H54 (cell line): ENCODE measurements around the gene EML4.
"Not testable (repeated sequence)": the region's sequence is repeated elsewhere in the genome, so short reads cannot be mapped to it uniquely, and the experiment has no call there.

Source experiments
- DNase-seq: peaks from one replicate; pipeline ENCODE4 v3.0.0; 2011; ENCODE audit warnings: low spot score, mixed read lengths; ENCODE audit not compliant: insufficient read length
- FAIRE-seq: peaks from 3 replicates; lab custom pipeline; 2011; peaks lifted over from hg19 to GRCh38; lab: Jason Lieb, UNC
- POLR2A ChIP-seq: IDR thresholded peaks from 2 replicates; pipeline ENCODE4 v1.6.1; 2011; ENCODE audit warnings: low read depth, mild to moderate bottlenecking, low read length

EML4 gene

GRCh38 chr2:42371611-42372473, 202.7 kb downstream of the EML4 start:
- TF ChIP-seq POLR2A = no peak
- DNase-seq (no peak), FAIRE-seq (no peak)

DNA sequence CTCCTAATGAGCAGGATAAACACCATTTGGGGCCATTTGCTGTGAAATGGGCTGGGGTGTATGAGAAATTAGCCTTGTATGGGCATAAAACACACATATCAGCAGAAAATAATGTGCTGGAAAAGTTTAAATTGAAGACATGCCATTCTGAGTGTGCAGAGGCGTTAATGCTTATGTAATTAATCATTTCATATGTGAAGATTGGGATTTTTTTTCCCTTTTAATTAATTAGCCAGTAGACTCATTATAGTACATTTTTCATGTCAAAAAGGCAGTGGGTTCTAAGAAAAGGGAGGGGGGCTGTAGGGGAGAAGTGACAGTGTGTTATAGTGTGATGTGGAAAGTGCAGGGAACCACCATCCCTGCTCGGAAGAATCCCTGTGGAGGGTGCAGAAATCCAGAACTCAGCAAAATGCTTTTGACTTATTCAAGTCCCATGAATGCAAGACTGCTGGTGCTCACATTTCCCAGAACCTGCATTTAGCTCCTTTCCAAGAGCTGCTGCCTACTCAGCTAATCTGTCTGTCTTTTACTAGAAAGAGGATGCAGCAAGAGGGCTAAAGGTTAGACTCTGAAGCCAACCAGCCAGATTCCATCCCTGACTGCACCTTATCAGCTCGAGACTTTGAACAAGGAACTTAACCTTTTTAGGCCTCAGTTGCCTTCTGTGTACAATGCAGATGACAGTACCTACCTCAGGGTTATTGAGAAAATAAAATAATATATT, 203.5 kb downstream of the EML4 start:
- no peak for TF ChIP-seq POLR2A
- DNase-seq (no peak), FAIRE-seq (no peak)

- FAIRE-seq = no peak
- no peak for DNase-seq
- no peak for TF ChIP-seq POLR2A
These were observed 207.6 kb downstream of the EML4 start for GRCh38 chr2:42376758-42377157.

GRCh38 chr2:42378415-42378814, 209.3 kb downstream of the EML4 start:
- TF ChIP-seq POLR2A = no peak
- no peak for DNase-seq
- FAIRE-seq = no peak

DNA sequence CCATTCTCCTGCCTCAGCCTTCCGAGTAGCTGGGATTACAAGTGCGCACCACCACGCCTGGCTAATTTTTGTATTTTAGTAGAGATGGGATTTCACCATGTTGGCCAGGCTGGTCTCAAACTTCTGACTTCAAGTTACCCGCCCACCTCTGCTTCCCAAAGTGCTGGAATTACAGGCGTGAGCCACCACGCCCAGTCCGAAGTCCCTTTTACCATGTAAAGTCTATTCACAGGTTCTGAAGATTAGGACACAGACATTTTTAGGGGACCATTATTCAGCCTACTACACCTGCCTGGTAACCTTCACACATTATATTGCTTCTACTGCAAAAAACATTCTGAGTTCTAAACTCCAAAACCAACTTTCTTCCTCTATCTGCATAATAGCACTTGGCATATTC, 210.9 kb downstream of the EML4 start:
- not testable (repeated sequence) for DNase-seq, FAIRE-seq

DNA sequence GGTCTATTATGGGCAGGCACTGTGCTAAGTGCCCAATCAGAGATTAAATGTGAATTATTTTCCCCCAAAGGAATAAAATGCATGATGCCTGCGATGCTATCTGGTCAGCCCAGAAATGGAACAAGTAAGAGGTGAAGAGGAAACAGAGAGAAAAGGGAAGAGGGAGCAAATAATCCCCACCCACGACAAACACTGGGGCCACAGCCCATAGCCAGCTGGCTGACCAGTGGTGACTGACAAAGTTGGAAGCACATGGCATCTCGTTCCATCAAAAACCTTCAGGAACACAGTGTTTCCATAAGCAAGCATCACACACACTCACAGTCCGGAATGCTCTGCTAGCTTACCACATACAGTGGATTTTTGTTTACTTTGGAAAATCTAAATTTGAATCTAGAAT, 213.0 kb downstream of the EML4 start:
- TF ChIP-seq POLR2A = no peak
- DNase-seq (no peak), FAIRE-seq (no peak)
